Endometrial microvascular endothelial cells (primary cell): ENCODE results near the gene ADGRB3. TPM values are rescaled to one million over a fixed set of nuclear protein-coding genes. Genes with fewer than 3 reads are reported as not detected.
"Not testable (repeated sequence)": the region's sequence is repeated elsewhere in the genome, so short reads cannot be mapped to it uniquely, and the experiment has no call there.

Experiments
- in situ Hi-C: cut with HindIII; loops from 2 replicates; pipeline ENCODE4 v1.10.0; 2017; ENCODE audit warnings: low sequenced_read_pairs, low pct_unique_long_range_greater_than_20kb; ENCODE audit errors: inconsistent ontology term
- total RNA-seq: library from RNA; depleted of rRNA; stranded (reverse); fragments of >200 nt; gene quantifications from one replicate; pipeline ENCODE4 v1.2.3, GENCODE V29; 2015; ENCODE audit errors: inconsistent ontology term

Gene ADGRB3
- total RNA-seq, 1 donor from 2014 or later: not detected

DNA sequence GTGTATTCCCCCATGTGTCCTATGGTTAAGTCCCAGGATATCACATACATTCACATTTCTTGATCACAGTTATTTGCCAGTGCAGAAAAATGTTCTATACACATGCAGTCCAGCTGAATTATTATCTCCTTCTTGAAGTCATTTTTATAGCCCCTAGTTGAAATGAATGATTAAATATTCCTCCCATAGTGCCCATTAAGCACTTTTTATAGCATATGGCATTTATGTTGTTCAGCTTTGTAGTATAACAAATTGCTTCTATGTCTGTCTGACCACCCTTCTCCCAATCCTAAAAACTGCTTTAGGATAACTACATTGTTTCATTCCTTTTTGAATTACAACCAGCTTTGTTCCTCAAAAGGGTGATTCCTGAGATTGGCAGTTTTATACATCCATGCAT lies 123.5 kb downstream of the ADGRB3 start:
- in situ Hi-C loops: no loop called here

DNA sequence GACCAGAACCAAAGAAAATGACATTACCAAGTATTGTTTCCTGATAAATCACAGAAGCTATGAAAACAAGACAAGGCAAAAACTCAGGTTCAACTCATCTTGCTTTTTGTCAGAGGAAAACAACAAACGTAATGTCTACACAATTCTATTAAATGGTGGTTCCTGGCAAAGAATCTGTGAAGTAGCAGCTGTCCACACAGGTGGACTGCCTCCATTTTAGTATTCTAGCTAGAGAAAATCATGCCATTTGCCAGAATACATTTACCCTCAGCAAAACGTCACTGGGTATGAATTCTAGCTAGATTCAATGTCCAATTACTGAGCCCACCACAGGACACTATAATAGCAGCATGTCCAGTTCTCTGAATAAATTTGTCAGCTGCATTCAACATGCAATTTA lies 125.4 kb downstream of the ADGRB3 start:
- in situ Hi-C loops: no loop called here

DNA sequence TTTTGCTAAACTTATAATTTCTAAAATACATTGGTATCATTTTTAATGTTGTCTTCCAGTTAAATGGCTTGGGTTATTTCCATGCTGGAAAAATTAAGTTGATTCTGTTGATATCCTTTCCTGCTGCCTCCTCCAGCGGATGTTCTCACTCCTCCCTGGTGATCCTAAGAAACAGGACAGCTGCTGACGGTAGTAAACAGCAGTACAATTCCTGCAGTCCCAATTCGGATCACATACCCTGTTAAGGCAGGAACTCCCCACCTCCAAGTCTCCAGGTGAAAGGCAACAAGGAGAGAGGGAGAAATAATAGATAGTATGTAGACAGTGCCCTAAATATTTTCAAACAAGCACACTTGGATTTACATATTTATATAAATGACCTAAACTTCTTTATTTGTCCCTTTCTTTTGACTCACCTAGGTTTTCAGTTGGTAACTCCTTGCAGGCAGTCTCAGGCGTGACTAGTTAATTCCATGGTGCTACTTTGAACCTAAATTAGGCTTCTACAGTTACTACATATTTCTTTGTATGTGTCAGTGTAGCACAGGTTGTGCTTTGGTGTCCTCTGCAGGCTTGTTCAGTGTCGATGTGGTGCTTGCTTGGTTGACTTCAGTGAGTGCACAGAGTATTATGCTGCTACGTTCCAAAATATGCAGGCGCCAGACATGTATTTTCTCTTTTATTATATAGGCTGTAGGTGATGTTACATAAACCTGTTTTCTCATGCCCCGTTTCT lies 126.0 kb downstream of the ADGRB3 start:
- in situ Hi-C loops: no loop called here

DNA sequence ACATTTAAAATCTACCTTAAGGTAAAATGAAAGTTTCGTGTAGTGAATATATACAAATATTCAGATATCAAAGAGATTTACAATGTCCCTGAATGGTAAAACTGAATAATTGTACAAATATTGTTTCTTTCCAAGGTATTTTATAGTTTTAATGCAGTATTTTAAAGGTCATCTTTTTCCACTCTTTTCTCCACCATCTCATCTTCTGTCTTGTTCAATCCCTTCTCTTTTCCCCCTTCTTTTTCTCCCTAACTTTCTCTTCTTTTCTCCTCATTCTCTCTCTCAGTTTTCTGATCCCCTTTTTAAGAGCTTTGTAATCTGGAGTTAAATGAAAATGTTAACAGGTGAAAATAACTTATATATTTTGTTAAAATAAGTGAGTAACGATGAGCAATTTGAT lies 126.9 kb downstream of the ADGRB3 start:
- in situ Hi-C loops: no loop called here

DNA sequence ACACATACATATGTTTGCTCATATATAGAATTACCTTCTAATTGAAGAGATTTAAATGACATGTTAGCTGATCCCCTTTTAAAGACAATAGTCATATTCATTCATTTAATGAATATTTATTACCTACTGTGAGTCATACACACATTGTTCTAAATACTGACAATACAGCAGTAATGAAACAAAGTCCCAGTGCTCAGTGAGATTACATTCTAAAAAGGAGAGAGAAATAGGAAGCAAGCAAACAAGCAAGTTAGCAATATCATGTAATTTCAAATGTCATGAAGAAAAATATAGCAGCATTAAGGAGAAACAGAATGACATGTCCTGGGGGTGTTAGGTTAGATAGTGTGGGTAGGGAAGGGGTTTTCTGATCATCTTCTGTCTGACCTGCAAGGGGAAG lies 136.3 kb downstream of the ADGRB3 start:
- in situ Hi-C loops: no loop called here

DNA sequence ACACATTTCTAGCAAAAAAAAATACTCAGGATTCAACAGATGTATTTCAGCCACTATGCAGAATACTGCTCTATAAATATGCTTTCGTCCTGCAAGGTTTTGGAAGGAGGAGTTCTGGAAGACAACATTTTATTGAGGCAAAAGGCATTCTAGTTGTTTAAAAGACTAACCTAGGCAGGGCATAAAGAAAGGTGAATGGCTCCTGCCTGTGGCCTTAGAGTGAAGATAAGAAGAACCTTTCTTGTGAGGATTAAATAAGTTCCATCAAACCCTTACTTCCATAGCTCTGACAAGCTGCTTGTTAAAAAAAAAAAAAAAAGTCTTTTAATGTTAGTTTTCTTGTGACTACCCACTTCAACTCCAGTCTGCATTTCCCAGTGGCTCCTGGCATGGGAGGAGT lies 139.8 kb downstream of the ADGRB3 start:
- in situ Hi-C loops: no loop called here

DNA sequence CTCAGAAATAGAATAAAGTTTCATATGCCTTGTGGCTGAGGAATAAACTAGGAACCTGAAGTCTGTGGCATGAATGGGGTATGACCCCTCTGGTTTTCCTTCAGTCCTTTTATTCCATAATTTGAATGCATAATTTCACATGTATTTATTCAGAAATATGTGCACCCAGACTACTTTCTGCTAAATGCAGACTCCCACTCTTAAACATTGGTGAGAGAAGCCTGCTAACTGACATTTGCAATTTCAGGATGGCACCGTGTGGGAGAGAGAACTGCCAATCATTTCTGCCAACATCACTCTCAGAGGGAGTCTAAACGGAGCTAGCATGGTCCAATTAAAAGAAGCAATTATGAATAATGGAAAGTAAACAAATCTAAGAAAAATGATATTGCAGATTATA lies 141.3 kb downstream of the ADGRB3 start:
- in situ Hi-C loops: no loop called here

DNA sequence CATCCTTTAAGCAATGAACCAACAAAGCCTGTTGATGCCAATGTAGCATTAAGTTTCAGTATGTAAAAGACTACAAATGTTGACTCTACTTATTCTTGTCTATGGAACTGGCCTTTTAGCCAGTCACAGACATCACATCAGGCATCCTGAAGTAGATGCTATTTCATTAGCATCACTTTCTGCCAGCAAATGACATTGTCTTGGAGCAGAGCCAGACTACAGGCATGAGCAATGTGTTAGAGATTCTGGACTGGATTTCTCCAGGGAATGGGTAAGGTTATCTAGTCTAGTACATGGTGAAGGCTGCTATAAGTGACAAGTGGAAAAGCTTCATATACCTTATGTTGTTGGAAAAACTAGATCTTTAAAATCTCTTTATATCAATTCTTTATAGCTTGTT lies 142.9 kb downstream of the ADGRB3 start:
- in situ Hi-C loops: no loop called here

DNA sequence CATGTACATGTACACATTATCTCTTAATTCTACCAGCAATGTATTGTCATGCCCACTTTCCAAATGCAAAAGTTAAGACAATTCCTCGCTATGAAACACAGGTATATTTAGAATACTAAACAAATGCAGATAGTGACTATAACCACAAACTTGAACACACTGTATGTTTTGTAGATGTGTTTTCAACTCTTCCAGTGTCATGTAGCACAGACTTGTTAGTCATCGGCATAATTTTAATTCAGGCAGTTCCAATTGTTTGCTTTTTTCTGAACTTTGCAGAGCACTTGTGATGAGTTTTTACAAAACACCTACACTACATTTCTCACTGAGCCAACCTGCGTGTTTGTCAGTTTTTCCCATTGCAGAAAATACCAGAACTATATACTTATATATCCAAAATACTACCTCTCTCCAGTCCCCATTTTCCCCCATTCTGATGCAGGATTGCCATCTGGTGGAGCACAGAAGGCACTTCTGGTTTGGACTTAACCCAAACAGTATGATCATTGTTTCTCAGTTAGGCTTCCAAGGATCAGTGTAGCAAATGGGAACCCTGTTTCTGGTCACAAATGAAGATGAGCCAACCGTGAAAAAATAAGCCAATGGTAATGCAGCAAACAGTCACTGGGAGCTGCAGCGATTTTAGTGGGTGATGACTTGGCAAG lies 143.4 kb downstream of the ADGRB3 start:
- in situ Hi-C loops: no loop called here

DNA sequence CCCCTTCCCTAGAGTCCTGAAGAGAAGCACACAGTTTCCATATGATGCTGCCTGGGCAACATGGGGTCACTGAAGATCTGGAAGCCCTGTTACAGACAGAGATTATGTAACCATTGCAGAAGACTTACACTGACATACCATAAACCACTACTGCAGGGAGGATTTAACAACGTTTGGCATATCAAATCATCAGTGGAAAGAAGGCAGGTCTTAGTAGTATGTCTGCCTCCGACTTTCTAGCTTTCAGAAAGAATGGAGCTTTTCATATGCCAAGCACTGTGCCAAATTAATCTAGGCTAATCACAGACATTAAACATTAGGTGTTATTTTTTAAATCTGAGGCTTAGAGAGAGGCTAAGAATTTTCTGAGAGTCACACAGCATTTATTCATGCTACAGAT lies 144.3 kb downstream of the ADGRB3 start:
- in situ Hi-C loops: no loop called here

DNA sequence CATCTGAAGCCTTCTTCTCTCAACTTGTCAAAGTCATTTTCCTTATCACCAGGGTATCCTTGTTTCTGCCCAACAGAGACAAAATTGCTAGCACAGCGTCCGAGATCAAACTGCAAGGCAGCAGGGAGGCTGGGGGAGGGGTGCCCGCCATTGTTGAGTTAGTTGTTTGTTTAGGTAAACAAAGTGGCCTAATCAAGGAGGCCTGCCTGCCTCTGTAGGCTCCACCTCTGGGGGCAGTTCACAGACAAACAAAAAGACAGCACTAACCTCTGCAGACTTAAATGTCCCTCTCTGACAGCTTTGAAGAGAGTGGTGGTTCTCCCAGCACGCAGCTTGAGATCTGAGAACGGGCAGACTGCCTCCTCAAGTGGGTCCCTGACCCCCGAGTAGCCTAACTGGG lies 155.0 kb downstream of the ADGRB3 start:
- in situ Hi-C loops: not testable (repeated sequence)

DNA sequence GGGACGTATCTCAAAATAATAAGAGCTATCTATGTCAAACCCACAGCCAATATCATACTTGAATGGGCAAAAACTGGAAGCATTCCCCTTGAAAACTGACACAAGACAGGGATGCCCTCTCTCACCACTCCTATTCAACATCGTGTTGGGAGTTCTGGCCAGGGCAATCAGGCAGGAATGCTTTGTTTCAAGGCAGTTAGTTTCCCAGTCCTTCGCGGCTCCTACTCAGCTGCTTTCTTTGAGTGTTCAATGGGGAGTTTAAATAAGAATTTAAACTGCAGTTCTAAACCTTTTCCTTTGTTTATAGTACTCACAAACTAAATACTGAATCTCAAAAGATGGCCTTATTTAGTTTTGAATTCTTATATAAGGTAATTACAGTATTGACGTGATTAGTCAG lies 179.9 kb downstream of the ADGRB3 start:
- in situ Hi-C loops: not testable (repeated sequence)

DNA sequence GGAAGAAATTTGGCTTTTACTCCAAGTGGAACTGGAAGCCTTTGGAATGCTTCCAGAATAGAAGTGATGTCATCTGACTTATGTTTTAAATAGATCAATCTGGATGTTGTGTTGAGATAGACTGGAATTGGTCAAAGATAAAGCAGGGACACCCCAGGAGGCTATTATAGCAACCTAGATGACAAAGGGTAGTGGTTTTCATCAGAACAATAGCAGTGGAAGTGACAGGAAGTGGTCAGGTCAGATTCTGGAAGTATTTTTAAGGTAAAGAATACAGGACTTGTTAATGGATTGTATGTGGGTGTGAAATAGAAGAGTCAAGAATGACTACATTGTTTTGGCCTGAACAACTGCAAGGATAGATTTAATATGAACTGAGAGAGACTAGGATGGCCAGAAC lies 191.4 kb downstream of the ADGRB3 start:
- in situ Hi-C loops: no loop called here

DNA sequence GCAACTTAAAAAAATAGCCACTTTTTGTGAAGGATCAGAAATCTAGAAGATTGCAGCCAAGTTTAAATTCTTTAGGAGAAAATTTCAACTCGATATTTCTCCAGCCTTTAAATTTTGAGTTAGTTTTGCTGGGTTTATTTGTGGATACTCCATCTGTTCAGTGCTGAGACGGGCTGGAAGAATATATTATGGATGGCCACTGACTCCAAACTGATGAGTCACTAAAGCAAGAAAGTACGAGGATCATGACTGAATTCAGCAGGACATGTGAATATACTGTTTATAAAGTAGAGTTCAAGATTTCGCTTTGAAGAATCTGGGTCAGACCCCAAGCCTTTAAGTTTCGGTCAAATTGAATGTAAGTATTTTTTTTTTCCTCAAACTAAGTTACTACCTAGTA lies 199.5 kb downstream of the ADGRB3 start:
- in situ Hi-C loops: no loop called here

DNA sequence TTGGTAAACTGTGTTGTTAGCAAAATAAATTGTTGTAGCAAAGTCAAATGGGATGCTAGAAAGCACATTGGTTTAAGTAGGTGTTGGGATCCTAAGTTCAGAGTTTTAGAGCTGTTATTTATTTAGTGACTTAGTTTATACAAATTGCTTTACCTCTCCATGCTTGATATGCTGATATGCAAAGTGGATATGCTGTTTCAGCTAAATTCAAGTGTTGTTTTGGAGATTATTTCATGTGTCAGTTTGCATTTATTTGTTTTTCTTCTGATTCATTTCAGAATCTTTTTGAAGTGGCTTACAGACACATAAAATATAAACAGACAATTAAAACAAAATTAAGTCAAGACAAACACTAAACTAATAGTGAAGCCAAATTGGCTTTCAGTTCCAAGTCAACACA lies 203.5 kb downstream of the ADGRB3 start:
- in situ Hi-C loops: no loop called here

DNA sequence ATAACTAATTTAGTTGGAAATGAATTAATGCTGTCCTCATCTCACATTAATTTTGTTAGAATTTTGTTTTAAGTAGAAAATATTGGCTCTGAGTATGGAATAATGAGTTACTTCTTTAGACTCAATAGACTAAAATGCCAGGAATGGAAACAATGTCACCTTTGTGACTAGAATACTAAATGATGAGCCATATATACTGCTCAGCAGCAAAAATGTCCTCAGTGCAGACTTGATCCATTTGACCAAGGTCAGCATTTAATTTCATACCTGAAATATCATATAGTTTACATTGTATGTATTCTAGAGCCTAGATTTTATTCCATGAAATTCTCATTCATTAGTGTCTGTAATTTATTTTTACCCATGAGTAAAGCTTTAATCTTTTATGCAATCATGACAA lies 217.7 kb downstream of the ADGRB3 start:
- in situ Hi-C loops: no loop called here

DNA sequence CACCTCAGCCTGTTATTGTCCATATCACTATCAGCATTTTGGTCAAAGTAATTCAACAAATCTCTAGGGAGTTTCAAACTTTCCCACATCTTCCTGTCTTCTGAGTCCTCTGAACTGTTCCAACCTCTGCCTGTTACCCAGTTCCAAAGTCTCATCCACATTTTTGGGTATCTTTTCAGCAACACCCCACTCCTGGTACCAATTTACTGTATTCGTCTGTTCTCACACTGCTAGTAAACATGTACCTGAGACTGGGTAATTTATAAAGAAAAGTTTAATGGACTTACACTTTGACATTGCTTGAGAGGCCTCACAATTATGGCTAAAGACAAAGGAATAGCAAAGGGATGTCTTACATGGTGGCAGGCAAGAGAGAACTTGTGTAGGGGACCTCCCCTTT lies 224.2 kb downstream of the ADGRB3 start:
- in situ Hi-C loops: no loop called here

DNA sequence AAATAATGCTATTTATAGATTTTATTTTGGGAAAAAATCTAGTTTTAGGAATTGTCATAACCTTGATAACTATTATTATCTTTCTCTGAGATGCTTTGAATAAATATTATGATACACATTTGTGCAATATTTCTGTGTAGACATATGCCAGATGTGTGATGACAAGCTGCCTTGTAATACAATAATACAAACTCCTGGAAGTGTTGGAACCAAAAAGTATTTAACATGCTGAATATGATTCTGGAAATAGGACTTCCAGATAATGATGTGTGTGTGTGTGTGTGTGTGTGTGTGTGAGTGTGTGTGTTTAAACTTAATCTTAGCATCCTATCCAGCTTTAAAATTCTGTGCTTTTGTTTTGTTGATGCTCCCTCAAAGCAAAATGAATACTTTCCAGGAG lies 233.6 kb downstream of the ADGRB3 start:
- in situ Hi-C loops: no loop called here

DNA sequence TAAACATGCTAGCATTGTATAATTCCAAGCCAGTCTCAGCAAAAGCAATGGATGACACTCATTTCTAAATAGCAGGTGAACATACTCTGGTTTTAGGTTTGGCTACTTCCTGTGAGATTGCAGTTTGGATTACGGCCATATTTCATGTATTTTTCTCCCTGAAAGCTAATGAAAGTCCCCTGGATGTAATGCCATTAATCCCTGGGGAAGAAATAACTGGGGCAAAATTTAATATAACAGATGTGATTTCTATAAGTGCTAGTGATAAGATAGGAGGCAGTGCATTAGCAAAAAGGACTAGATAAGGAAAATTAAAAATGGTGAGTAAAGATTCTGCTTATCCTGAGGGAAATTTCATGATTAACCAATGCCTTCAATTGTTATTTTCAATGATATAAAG lies 238.2 kb downstream of the ADGRB3 start:
- in situ Hi-C loops: no loop called here

DNA sequence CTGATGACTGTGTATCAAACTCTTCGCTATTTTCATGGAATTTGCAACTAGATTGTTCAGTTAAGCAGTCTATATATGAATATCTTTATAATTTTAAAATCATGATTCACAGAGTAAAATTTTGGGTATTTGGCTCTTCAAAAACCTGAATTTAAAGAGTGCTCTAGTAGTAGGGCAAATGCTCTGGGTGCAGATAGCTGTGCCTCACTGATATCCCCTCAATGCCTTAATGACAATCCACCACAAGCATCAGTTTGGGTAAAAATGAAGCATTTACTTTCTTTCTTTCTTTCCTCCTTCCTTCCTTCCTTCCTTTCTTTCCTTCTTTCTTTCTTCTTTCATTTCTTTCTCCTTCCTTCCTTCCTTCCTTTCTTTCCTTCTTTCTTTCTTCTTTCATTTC lies 239.7 kb downstream of the ADGRB3 start:
- in situ Hi-C loops: no loop called here

DNA sequence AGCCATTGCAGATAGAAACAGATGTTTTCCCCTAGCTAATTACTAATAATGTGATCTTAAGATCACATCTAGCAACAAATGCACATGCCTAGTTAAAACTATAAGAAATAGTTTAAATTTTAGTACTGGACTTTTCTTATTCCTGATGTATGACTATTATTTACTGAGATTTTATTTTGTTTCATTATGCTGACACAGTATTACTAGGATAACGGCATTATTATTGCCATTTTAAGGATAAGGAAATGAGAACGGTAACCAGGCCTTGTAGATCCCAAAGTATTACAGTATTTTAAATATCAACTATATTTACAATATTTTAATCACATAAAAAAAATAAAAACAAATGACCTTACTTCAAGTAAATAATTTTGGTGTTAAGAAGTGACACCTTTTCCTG lies 240.3 kb downstream of the ADGRB3 start:
- in situ Hi-C loops: no loop called here
